ENCODE measurements around the gene ZNF681.

The ZNF681 gene

DNA sequence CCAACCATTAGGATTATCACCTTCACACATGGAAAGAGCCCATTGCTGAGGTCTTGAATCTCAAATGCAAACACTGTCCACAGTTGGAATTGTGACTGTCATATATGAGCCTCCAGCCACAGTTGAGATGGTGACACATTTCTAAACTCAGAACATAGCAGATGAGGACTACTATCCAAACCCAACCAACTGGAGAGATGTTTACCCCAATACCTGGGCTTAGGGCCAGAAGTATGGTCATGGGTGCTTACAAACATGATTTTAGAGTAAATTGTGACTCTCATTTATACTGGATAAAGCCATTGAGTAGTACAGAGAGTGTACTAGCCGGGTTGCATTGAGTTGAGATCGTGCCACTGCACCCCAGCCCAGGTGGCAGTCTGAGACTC, 14.0 kb upstream of the ZNF681 start:
- TF ChIP-seq, protein P1, sequence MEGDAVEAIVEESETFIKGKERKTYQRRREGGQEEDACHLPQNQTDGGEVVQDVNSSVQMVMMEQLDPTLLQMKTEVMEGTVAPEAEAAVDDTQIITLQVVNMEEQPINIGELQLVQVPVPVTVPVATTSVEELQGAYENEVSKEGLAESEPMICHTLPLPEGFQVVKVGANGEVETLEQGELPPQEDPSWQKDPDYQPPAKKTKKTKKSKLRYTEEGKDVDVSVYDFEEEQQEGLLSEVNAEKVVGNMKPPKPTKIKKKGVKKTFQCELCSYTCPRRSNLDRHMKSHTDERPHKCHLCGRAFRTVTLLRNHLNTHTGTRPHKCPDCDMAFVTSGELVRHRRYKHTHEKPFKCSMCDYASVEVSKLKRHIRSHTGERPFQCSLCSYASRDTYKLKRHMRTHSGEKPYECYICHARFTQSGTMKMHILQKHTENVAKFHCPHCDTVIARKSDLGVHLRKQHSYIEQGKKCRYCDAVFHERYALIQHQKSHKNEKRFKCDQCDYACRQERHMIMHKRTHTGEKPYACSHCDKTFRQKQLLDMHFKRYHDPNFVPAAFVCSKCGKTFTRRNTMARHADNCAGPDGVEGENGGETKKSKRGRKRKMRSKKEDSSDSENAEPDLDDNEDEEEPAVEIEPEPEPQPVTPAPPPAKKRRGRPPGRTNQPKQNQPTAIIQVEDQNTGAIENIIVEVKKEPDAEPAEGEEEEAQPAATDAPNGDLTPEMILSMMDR (IDR thresholded peaks at IDR 0.05) = no peak

DNA sequence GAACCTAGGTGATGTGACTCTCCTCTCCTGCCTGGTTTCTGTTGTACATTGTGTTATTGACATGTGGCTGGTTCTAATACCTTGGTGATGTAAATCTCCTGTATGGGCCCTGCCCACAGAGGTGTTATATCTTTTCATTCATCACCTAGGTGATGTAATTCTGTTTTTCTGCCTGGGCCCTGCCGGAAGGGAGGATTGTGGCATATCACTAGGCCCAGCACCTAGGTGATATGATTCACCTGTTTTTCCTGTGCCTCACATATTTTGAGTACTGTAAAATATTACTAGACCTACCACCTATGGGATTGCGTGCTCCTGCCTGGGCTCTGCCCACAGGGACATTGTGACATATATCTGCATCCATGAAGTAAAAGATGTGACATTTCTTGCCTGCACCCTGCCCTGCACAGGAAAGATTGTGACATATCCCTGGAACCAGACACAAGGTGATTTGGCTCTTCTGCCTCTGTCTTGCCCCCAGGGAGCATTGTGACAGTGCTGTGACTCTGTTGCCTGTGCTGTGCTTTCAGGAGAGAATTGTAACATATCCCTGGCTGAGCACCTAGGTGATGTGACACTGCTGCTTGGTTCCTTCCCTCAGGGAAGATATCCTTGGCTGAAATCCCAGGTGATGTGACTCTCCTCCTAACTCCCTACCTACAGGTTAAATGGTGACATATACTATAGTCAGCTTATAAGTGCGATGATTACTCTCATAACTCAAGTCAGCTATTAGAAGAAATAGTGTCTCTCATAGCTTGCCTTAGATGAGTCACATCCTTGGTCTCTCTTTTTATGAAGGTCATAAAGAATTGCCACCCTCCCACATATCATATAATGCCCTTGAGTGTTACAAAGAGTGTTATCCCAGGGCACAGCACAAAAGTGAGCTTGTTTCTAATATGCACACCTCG, 13.3 kb upstream of the ZNF681 start:
- TF ChIP-seq, protein P1 (IDR thresholded peaks at IDR 0.05) = no peak

- TF ChIP-seq, protein P1 (IDR thresholded peaks at IDR 0.05) = no peak
Measured at GRCh38 chr19:23771316-23771715, 12.6 kb upstream of the ZNF681 start.

DNA sequence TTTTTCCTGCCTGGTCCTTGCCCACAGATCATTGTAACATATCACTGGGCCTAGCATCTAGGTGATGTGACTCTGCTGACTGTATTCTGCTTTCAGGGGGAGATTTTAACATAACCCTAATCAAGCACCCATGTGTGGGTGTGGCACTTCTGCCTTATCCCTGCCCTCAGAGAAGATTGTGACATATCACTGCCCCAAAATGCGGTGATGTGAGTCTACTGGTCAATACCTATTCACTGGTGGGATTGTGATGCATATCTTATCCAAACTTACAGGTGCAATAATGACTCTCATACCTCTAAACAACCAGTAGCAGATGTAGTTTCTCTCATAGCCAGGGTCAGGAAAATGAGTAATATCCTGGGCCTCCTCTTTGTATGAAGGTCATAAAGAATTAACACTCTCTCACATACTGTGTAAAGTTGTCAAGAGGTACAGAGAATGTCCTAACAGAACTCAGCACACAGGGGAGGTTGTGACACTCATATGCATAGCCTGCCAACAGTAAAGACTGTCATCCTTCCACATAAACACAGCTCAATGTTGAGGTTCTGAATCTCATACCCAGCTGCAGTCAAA, 12.1 kb upstream of the ZNF681 start:
- TF ChIP-seq, protein P1 (IDR thresholded peaks at IDR 0.05) = no peak

GRCh38 chr19:23769691-23770468, 11.2 kb upstream of the ZNF681 start:
- TF ChIP-seq, protein P1 (IDR thresholded peaks at IDR 0.05) = no peak

DNA sequence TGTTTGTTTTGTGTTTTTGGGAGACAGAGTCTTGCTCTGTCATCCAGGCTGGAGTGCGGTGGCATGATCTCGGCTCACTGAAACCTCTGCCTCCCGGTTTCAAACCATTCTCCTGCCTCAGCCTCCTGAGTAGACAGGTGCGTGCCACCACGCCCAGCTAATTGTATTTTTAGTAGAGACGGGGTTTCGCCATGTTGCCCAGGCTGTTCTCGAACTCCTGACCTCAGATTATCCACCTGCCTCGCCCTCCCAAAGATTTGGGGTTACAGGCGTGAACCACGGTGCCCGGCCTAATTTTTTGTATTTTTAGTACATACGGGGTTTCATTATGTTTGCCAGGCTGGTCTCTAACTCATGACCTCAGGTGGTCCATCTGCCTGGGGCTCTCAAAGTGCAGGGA, 8.3 kb upstream of the ZNF681 start:
- TF ChIP-seq, protein P1 (IDR thresholded peaks at IDR 0.05) = no peak

GRCh38 chr19:23764781-23765180, 6.1 kb upstream of the ZNF681 start:
- TF ChIP-seq, protein P1 (IDR thresholded peaks at IDR 0.05) = no peak
